Hematopoietic multipotent progenitor cell treated with erythropoietin and hydrocortisone succinate and interleukin-3 and kit ligand, for 6 days (in vitro differentiated cells): ENCODE results near the gene ORM2.
"Not testable (repeated sequence)": the region's sequence is repeated elsewhere in the genome, so short reads cannot be mapped to it uniquely, and the experiment has no call there.

Source experiments
- DNase-seq: peaks from one replicate; pipeline ENCODE4 v3.0.0-alpha.2; 2015

Gene ORM2

DNA sequence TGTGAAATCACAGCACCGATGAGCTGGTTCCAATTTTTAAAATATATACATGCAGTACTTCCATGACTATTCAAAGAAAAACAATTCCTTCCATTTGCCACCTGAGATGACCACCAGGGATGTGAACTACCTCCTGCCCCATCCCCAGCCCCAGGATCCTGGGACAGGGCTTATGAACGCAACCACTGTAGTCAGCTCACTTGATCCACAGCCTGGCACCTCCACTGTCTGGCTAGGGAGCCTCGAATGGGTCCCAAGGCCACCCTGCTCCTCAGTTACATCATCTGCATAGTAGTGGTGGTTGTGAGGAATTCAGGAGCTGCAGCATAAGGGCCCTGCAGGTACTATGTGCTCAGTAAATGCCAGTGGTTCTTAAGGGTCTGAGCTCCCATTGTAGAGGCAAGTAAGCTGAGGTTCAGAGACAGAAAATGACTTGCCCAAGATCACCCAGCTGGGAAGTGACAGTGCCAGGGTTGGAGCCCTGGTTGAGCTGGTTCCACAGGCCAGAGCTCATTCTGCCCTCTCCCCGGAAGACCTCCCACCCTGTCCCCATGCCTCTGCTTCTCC, 2.9 kb downstream of the ORM2 start:
- not testable (repeated sequence) for DNase-seq

- DNase-seq: not testable (repeated sequence)
These were observed 4.0 kb downstream of the ORM2 start for GRCh38 chr9:114333718-114334117.

DNA sequence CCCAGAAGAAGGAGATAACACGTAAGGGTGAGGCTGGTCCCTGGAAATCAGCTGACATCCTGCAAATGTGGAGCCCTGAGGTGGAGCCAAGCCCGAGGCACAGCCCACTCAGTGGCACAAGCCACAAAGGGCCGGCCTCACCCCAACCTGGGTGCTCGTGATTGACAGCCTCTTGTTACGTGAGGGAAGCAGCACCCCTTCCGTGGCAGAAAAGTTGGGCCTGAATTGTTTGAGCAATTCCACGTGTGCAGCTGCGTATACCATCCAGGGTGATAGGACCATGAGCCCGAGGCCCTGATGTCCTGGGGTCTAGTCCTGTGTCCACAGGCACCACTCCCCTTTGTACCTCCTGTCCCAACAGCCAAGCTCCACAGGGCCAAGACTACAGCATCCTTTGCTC, 4.8 kb downstream of the ORM2 start:
- no peak for DNase-seq

- no peak for DNase-seq
These were observed 6.1 kb downstream of the ORM2 start for GRCh38 chr9:114335745-114336144.

- no peak for DNase-seq
These were observed 6.5 kb downstream of the ORM2 start for GRCh38 chr9:114336157-114336556.

- no peak for DNase-seq
These were observed 7.2 kb downstream of the ORM2 start for GRCh38 chr9:114336699-114337395.

DNA sequence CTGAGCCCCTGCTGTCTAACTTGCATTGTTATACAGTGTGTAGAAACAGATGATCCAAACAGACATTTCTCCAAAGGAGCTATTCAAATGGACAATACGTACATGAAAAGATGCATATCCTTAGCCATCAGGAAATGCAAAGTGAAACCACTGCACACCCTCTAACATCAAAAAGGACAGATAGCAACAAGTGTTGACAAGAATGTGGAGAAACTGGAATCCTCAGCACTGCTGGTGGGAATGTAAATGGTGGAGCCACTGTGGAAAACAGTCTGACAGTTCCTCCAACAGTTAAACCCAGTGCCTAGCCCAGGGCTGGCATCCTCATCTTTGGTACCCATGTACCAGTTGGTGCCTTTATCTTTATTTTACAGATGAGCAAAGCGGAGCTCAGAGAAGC, 8.5 kb downstream of the ORM2 start:
- DNase-seq: no peak

DNA sequence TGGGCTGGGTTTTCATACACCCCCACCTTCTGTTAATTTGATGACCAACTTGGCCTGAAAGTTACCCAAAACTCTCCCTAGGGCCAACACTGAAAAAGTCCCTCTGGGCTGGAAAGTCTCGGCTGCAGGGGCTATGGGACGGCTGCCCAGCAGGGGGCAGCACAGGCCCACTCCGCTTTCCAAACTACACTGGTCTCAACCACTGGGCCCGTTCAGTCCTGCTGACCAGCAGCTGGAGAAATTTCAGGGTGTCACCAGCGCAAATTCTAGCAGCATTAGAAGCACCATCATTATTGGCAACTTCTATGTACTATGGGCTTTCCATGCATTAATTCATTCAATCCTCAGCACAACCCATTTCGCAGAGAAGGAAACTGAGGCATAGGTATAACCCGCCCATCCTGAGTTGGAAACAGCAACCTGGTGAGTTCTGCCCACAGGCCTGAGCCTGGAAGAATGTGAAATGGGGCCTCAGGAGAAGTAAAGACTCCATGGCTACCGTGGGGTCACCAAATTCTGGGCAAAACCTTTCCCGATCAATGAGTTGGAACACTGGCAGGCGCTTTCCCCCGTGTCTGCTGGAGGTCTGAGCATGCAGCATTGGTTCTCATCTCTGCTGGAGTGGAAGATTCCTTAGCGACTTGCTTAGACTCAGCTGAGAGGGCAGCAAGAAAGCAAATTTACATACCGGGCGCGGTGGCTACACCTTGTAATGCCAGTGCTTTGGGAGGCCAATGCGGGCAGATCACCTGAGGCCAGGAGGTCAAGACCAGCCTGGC, 9.7 kb downstream of the ORM2 start:
- peak; percentile 77 for DNase-seq

DNA sequence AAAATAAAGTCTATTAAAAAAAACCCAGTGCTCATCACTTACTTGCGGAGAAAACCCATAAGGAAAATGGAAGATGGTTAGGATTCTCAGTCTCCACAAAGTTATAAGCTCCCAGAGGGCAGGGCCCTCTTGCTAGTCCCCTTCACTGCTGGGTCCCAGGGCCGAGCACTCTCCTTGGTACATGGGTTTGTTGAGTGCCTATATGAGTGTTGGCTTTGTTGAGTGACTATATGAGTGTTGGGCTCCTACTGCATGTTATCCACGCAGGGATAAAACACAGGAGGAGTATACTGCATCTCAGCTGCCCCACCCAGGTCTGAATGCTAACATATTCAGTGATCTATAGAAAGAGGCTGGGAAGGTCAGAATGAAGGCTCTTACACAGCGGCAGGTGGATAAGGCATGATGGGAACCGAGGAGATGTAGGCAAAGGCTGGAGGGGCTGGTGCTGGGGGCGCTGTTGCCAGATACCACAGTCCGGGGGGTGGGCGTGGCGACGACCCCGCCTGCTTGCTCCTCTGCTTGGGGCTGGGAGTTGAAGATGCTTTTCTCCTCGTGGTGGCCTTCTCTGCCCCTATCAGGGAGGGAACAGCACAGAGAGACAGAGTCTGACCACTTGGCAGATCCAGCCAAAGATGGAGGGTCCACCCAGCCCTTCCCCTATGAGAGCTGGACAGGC, 11.6 kb downstream of the ORM2 start:
- DNase-seq: no peak

DNA sequence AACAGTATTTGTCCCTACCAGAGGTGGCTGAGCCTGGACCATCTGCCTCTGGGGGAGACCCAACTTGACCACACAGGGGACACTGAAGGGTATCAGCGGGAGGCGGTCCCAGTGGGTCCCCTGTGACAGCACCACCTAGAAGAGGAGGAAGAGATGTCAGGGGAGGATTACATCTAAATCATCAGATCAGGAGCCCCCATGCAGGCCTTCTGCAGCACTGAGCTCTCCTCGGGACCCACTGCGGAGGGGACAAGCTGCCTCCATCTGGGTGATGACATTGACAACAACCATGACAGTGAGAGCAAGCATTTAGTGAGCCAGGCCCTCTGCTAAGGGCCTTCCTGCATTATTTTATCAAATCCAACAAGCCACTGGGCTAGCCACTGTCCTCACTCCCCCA, 12.3 kb downstream of the ORM2 start:
- DNase-seq: no peak

- DNase-seq: no peak
These were observed 13.2 kb downstream of the ORM2 start for GRCh38 chr9:114342755-114343440.

DNA sequence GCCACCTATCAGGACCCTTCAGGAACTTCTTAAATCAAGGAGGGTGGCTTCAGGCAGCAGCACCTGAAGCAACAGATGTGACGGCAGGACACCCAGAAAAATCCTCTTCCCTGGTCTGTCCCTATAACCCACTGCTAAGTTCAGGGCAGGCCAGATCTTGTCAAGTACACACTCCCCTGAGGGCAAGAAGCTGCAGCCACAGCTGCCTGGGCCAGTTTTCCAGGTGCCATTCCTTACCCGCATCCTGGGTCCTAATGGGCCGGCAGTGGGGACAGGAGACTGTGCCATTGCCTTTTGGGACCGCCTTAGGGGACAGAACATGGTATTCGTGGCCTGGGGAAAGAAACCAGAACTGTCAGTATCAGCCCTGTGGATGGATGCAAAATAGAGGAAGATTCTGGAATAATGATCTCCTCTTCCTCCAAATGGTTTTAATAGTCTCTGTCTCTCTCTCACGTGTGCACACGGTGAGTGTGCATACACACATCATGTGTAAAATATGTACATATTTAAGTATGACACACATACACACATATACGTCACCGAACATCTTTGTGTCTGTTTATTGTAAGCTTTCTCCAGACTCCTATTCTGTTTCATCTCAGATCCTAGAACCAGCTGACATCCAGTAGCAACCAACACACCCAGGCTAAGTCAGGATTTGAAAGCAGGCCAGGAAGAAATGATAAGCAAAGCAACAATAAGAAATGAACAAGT, 14.0 kb downstream of the ORM2 start:
- no peak for DNase-seq

DNA sequence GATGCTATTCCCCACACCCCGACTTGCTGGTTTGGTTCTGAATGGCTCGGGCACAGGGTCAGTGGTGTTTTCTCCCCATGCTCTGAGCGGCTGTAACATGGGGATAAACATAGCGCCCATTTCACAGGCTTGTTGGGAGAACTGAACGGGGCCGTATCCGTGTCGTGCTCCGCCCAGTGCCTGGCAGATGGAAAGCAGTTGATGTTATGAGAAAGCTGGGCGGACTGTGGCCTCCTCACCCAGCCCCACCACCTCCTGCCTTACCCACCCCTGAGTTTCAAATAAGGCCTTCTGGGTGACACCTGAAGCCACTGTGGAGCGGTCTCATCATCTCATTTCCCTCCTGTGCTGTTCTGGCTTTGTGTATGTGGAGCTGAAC, 14.5 kb downstream of the ORM2 start:
- DNase-seq: no peak

GRCh38 chr9:114344692-114345091, 15.0 kb downstream of the ORM2 start:
- no peak for DNase-seq

DNA sequence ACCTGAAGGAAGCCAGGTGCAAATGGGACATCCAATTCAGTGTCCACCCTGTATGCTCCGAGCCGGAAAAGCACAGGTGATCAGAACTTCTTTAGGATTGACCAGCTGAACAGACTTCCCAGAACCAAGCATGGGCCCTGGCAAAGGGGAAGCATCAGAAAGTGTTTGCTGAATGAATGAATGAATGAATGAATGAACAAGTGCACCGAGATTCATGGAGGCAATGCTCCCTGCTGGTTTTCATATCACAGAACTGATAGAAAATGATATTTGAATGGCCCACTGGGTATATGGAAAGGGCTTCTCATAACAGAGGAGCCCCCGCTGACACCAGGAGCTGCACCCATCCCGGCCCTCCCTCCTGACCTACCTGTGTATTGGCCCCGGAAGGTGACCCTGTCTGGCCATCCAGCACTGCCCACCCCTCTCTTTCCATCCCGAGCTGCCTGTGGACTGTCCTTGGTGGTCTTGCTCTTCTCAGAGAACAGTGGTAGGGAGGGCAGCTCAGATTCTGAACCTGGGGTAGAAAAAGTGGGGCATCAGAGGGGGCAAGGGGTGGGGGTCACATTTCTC, 15.9 kb downstream of the ORM2 start:
- no peak for DNase-seq

DNA sequence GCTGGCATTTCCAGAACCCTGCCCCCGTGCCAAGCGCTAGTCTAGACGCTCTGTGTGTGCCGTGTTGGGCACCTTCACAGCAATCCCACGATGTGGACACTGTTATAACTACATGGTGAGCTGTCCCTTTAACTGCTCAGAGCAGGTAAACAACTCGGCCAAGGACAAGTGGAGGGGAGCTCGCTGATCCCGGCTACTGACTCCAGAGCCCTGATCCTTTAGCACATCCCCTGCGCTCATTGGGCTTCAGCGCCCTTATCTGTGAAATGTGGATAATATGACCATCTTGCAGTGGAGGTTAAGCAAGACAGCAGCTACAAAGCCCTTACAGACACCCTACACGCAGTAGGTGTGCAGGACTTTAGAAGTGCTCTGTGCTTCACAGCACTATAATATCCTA, 16.5 kb downstream of the ORM2 start:
- no peak for DNase-seq

GRCh38 chr9:114347675-114348074, 18.0 kb downstream of the ORM2 start:
- DNase-seq: no peak

DNA sequence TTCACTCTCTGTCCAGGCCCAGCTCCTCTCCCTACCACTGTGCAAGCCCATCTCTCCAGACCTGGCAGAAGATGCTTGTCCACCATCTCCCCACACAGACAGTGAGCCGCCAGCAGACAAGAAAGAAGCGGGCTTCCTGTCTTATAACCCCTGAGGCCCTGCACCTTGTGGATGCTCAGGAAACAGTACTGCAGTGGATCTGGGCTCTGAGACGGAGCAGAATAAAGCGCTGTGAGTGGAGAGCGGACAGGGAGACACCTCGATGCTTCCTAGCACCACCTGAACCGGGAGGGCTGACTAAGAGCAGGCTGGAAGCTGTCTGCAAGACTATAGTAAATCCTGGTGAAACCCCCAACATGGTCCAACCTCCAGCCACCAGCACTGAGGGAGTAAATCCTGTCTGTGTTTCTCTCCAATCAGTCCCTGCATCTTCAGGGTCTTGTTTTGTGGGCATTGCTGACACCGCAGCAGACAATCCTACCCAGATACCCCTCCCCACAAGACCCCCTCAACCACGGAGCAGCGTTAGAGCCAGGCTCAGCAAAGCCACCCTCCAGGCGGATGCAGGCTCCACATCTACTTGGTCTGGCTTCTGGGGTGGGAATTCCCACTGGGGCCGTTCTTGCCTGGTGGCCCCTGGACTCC, 18.7 kb downstream of the ORM2 start:
- DNase-seq: no peak

GRCh38 chr9:114348906-114349482, 19.3 kb downstream of the ORM2 start:
- peak; percentile 82 for DNase-seq

DNA sequence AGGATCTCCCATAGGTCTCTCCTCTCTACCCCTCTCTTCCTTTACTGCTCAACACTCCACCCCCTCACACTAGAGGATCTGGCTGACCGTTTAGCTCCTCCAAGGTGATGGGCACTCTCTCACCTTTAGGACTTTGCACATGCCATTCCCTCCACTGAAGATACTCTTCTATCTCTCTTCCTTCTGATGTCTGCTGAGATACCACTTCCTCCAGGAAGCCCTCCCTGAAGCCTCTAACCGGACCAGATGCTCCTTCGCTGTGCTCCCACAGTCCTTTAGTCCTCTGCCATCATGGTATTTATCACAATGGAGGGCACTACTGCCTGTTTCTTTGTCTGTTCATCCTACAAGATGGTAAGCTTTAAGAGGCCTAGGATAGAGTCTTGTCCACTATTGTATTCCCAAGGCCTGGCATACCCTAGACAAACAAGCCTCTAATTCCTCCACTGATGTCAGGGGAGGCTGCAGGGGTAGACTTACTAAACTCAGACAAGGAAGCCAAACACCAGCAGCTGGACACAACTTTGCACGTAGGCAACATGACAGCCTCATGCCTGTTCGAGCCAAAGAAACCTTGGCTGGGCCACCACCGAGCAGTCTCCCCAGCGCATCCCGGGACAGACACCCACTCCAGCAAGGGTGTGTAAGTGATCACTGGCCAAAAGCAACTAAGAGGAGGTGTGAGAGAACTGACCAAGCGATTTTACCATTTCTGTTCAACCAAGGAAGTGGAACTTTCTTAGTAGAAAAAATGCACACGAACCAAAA, 20.2 kb downstream of the ORM2 start:
- DNase-seq: no peak
